Endodermal cell (in vitro differentiated cells): Measurements from ENCODE around the gene TULP3. TPM values are rescaled to one million over a fixed set of nuclear protein-coding genes. Genes with fewer than 3 reads are reported as not detected.

Source experiments
- DNase-seq: peaks from one replicate; pipeline ENCODE4 v3.0.0-alpha.2; 2017
- H3K27ac ChIP-seq: 2 replicates; pipeline ENCODE4 v1.5.1; 2013; ENCODE audit warnings: mild to moderate bottlenecking, low read depth, low read length, moderate library complexity
- H3K27me3 ChIP-seq: 2 replicates; pipeline ENCODE4 v1.6.1; 2013; ENCODE audit warnings: mild to moderate bottlenecking, low read length, moderate library complexity; ENCODE audit not compliant: insufficient read depth, control insufficient read depth, poor library complexity, severe bottlenecking
- H3K36me3 ChIP-seq: 2 replicates; pipeline ENCODE4 v1.7.0; 2013; ENCODE audit warnings: mild to moderate bottlenecking, low read length, moderate library complexity; ENCODE audit not compliant: control insufficient read depth, insufficient read depth
- H3K4me1 ChIP-seq: one replicate; pipeline ENCODE4 v1.7.0; 2013; ENCODE audit warnings: low read length; ENCODE audit not compliant: control insufficient read depth, insufficient read depth
- H3K4me3 ChIP-seq: 2 replicates; pipeline ENCODE4 v1.5.1; 2013; ENCODE audit warnings: mild to moderate bottlenecking, low read length, moderate library complexity
- H3K9ac ChIP-seq: 2 replicates; pipeline ENCODE4 v1.6.1; 2013; ENCODE audit warnings: mild to moderate bottlenecking, low read length, moderate library complexity; ENCODE audit not compliant: poor library complexity, severe bottlenecking; ENCODE audit errors: extremely low read depth
- H3K9me3 ChIP-seq: 2 replicates; pipeline ENCODE4 v1.6.1; 2013; ENCODE audit warnings: mild to moderate bottlenecking, low read length, moderate library complexity; ENCODE audit not compliant: control insufficient read depth
- H3K27ac Mint-ChIP-seq: 2 replicates; pipeline ENCODE4 v1.8.0; 2020; ENCODE audit warnings: mixed read lengths
- H3K27me3 Mint-ChIP-seq: 2 replicates; pipeline ENCODE4 v1.8.0; 2021; ENCODE audit warnings: mild to moderate bottlenecking, mixed read lengths; ENCODE audit not compliant: insufficient read depth
- H3K36me3 Mint-ChIP-seq: 2 replicates; pipeline ENCODE4 v1.8.0; 2020; ENCODE audit warnings: low read depth, mixed read lengths
- H3K4me1 Mint-ChIP-seq: 2 replicates; pipeline ENCODE4 v1.8.0; 2020; ENCODE audit warnings: mixed read lengths
- H3K4me3 Mint-ChIP-seq: 2 replicates; pipeline ENCODE4 v1.8.0; 2020; ENCODE audit warnings: mild to moderate bottlenecking, moderate library complexity, mixed read lengths
- H3K9me3 Mint-ChIP-seq: 2 replicates; pipeline ENCODE4 v1.8.0; 2020; ENCODE audit warnings: mild to moderate bottlenecking, mixed read lengths
- CTCF ChIP-seq: fragments of 200-600 bp; sonication (generic); conservative IDR thresholded peaks from 2 replicates; pipeline ENCODE4 v1.5.0; 2021; ENCODE audit warnings: antibody characterized with exemption, mild to moderate bottlenecking
- WGBS, 2 experiments: methylation state at CpG; one replicate each; pipeline versions ENCODE4 v1.1.5 to v1.1.7; 2013; ENCODE audit warnings: missing lambda C conversion rate in 2 of 2, mixed read lengths in 1 of 2; ENCODE audit not compliant: insufficient coverage in 1 of 2, insufficient read length in 1 of 2; 5-methylcytosine and 5-hydroxymethylcytosine counted together
- total RNA-seq, 2 donors: library from RNA; stranded (reverse); fragmentation: NEBNext Ultra II Directional in 1 of 2; extraction: Animal tissue kit (Norgen Biotek cat#: 25700) in 1 of 2; gene quantifications; 2 replicates in 1 of 2; 3 replicates in 1 of 2; pipeline ENCODE4 v1.2.1, GENCODE V29; 2021

TULP3 gene
- total RNA-seq, 2 donors from 2014 or later = 28.1 to 47.9 TPM

DNA sequence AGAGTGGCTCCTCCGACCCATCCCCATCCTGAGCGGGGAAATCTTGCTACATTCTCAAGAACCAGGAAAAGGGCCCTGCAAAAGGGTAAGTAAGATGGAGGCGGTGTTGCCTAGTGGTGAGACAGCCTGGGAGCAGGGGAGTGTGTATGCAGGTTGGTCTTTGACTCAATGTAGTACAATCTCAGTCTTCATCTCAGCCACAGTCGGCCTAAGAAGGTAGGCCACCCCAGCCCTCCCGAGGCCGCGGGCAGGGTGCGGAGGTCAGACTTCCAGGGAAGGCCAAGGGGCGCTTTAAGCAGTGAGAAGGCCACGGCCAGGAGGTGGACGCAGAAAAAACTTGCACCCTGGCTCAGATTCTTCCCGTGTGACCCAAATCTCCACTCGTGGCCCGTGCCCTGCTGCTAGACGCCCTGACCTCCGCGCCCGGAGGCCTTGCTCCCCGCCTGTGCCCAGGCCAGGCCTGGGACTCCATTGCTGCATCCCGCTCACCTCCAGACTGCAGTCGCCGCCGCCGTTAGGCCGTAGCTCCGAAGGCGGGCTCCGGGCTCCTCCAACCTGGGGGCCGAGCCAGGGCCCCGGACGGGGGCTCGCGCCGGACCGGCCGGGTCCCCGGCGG, 14.2 kb upstream of the TULP3 start:
- 3 to 4% methylated on average over 12 to 38 of the region's 38 CpGs for WGBS, 2 experiments
- peak overlapping the region; percentile 91 for H3K4me3 ChIP-seq
- H3K27ac Mint-ChIP-seq = peak overlapping the region; percentile 87

GRCh38 chr12:2877047-2877952, 13.4 kb upstream of the TULP3 start, which contains the start of the genes FOXM1 and RHNO1:
Gene FOXM1, minus strand, starts transcription at chr12:2877174. Its CDS starts 2,696 bp downstream, at chr12:2874478.
Gene RHNO1, plus strand, starts transcription at chr12:2877223. Its CDS starts 8,144 bp downstream, at chr12:2885367.
- H3K4me1 Mint-ChIP-seq = peaks cover 25% of the 10 kb centered on the region
- Histone ChIP-seq H3K27me3 (no peaks in the 10 kb centered on the region), H3K4me1 (no peaks in the 10 kb centered on the region), H3K27ac (peak within 1 kb of the TSS; percentile 81), H3K9ac (peak within 1 kb of the TSS; percentile 90), H3K4me3 (peak within 1 kb of the TSS; percentile 91), H3K9me3 (no peaks in the 10 kb centered on the region), H3K36me3 (peaks cover 27% of the 10 kb centered on the region)
- H3K27ac Mint-ChIP-seq = peak within 1 kb of the TSS; percentile 98
- 1 to 3% methylated on average over 25 to 70 of the region's 70 CpGs for WGBS, 2 experiments
- TF ChIP-seq CTCF = peak; percentile 50
- H3K4me3 Mint-ChIP-seq = peak within 1 kb of the TSS; percentile 94
- no peaks in the 10 kb centered on the region for H3K9me3 Mint-ChIP-seq
- DNase-seq = peak; percentile 99
- H3K27me3 Mint-ChIP-seq = no peaks in the 10 kb centered on the region
- H3K36me3 Mint-ChIP-seq = peaks cover 37% of the 10 kb centered on the region

More for the DNA sequence above, 14.2 kb upstream of the TULP3 start:
- H3K36me3 Mint-ChIP-seq = peaks cover 40% of the 10 kb centered on the region
- no peaks in the 10 kb centered on the region for H3K9me3 Mint-ChIP-seq
- Histone ChIP-seq H3K27me3 (no peaks in the 10 kb centered on the region), H3K4me1 (no peaks in the 10 kb centered on the region), H3K27ac (no peak overlapping the region), H3K9ac (peak overlapping the region; percentile 90), H3K9me3 (no peaks in the 10 kb centered on the region), H3K36me3 (peaks cover 35% of the 10 kb centered on the region)
- no peak for DNase-seq
- no peaks in the 10 kb centered on the region for H3K27me3 Mint-ChIP-seq
- peak overlapping the region; percentile 94 for H3K4me3 Mint-ChIP-seq
- H3K4me1 Mint-ChIP-seq = peaks cover 25% of the 10 kb centered on the region
- no peak for TF ChIP-seq CTCF

DNA sequence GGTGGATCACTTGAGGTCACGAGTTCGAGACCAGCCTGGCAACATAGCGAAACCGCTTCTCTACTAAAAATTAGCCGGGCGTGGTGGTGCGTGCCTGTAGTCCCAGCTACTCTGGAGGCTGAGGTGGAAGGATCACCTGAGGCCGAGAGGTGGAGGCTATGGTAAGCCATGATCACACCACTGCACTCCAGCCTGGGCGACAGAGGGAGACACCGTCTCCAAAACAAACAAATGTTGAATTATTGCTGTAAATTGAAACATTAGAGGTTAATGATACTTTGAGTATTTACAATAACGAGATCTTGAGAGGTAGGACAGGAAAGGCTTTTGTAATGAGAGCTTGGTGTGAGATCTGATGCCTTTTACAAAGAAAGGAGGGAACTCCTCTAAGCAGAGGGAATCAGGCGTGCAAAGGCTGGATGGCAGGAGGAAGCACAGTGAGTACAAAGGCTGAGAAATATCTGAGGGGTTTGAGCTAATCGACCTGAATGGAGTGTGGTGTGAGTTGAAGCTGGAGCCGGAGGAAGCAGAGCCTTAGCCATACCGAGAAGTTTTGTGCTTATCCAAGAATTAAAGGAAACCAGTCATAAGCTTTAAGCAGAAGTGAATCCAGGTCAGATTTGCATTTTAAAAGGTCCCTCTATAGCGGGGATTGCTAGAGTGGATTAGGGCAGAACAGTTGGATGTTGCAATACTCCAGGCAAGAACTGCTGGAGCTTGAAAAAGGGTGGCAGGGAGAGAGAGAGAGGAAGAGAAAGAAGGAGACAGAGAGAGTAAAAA, 12.5 kb upstream of the TULP3 start:
- Mint-ChIP-seq H3K36me3 (peaks cover 37% of the 10 kb centered on the region), H3K4me3 (peak overlapping the region; percentile 94), H3K9me3 (no peaks in the 10 kb centered on the region), H3K4me1 (peaks cover 25% of the 10 kb centered on the region), H3K27ac (peak overlapping the region; percentile 98), H3K27me3 (no peaks in the 10 kb centered on the region)
- Histone ChIP-seq H3K9ac (peak overlapping the region; percentile 90), H3K4me1 (no peaks in the 10 kb centered on the region), H3K27me3 (no peaks in the 10 kb centered on the region), H3K4me3 (peak overlapping the region; percentile 91), H3K36me3 (peaks cover 22% of the 10 kb centered on the region), H3K27ac (peak overlapping the region; percentile 81), H3K9me3 (no peaks in the 10 kb centered on the region)
- peak; percentile 62 for DNase-seq
- TF ChIP-seq CTCF = no peak
- WGBS, 2 experiments = 34 to 43% methylated on average over 15 to 16 of the region's 16 CpGs
